GM18502 (cell line): ENCODE results near the gene LMNTD2.
"Not testable (repeated sequence)": the region's sequence is repeated elsewhere in the genome, so short reads cannot be mapped to it uniquely, and the experiment has no call there.

Source experiments
- ATAC-seq: cut with Tn5 transposase; IDR thresholded peaks from one replicate; pipeline ENCODE4 v1.9.1; 2021; ENCODE audit warnings: mild to moderate bottlenecking; ENCODE audit not compliant: unreplicated experiment, poor library complexity

LMNTD2 gene

DNA sequence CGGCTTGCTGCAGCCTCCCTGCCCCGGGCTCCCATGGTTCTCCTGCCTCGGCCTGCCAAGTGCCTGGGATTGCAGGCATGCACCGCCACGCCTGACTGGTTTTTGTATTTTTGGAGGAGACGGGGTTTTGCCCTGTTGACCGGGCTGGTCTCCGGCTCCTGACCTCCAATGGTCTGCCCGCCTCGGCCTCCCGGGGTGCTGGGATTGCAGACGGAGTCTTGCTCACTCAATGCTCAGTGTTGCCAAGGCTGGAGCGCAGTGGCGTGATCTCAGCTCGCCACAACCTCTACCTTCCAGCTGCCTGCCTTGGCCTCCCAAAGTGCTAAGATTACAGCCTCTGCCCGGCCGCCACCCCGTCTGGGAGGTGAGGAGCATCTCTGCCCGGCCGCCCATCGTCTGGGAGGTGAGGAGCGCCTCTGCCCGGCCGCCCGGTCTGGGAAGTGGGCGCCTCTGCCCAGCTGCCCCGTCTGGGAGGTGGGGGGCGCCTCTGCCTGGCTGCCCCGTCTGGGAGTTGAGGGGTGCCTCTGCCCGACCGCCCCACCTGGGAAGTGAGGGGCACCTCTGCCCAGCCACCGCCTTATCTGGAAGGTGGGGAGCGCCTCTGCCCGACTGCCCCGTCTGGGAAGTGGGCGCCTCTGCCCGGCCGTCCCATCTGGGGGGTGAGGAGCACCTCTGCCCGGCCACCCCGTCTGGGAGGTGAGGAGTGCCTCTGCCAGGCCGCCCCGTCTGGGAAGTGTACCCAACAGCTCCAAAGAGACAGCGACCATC lies 43.4 kb downstream of the LMNTD2 start:
- ATAC-seq = not testable (repeated sequence)

- ATAC-seq = no peak
Measured at GRCh38 chr11:516400-516799, 44.1 kb downstream of the LMNTD2 start.

DNA sequence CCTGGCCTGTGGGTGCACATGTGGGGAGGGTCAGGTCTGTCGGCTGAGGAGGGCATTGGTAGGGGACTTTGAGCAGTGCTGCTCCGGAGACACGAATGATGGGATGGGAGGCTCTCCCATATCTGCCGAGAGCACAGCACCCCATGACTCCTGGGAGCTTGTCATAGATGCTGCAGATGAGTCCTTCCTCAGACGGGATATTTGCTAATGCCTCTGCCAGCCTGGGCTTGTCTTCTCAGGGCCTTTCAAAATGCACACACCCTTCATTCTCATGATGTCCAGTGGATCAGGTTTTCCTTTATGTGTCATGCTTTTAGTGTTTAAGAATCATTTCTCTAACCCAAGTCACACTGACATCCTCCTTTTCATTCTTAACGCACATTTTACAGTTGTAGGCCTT lies 45.4 kb downstream of the LMNTD2 start:
- no peak for ATAC-seq

DNA sequence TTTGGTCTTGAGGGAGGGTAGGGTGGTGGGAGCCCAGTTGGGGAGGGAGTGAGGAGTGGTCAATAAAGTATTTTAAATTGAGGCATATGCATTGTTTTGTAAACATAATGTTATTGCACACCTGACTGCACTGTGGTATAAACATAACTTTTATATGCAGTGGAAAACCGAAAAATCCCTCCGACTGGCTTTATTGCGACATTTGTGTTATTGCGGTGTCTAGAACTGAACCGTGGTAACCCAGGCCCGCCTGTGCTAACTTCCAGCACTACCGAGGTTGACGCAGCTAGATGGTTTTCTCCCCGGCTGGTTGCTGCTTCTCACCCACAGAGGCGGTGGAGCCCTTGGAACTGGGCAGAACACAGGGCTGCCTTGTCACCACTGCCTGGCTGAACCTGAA lies 45.9 kb downstream of the LMNTD2 start:
- ATAC-seq = no peak

- ATAC-seq = no peak
Measured at GRCh38 chr11:512761-513595, 47.6 kb downstream of the LMNTD2 start.

DNA sequence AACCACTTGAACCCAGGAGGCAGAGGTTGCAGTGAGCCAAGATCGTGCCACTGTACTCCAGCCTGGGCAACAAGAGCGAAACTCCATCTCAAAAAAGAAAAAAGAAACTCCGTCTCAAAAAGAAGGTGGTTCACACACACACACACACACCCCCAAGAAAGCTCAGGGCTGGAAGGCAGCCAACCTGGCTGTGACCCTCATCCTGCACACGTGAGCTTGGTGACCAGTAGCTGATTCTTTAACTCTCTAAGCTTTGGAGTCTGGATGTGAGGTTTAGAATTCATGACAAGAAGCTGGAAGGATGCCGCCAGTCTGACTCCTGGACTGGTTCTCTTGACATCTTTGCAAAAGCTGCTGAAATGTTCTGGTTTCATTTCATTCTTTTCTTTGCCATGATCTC lies 51.6 kb downstream of the LMNTD2 start:
- no peak for ATAC-seq

- no peak for ATAC-seq
Measured at GRCh38 chr11:507727-508515, 52.6 kb downstream of the LMNTD2 start.

DNA sequence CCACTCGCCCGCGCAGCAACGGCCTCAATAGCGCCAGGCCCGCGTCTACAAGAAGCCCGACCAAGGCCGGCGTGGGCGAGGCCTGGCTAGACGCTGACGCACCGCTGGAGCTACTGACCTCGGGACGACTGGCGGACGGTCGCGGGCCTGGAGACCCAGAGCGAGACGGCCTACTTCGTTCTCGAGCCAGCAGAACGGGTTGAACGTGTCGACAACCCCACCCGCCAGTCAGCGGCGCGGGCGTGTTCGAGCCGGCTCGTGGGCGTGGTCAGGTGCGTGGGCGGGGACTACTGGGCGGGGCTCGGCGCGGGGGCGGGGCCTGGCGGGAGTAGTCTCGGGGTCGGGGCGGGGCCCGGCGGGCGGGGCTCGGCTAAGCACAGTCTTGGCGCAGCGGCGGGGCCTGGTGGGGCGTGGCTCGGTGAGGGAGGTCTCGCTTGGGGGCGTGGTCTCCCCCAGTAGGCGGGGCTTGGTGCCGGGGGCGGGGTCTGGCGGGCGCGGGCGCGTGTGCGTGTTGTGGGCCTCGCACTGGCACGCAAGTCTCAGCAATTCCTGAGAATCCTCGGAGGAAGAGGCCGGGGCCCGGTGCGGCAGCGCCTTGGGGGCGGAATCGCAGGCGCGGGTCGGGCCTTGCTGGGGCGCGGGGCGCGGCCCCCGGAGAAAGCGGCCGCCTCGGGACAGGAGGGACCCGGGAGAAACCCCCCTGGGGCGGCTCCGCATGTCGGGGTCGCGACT lies 53.4 kb downstream of the LMNTD2 start, which contains the start of gene RNH1:
Gene RNH1, minus strand, starts transcription at position 248 of the 732 bp plus-strand sequence. CDS start 5,080 bp downstream, outside the sequence.
- ATAC-seq = peak; percentile 44

DNA sequence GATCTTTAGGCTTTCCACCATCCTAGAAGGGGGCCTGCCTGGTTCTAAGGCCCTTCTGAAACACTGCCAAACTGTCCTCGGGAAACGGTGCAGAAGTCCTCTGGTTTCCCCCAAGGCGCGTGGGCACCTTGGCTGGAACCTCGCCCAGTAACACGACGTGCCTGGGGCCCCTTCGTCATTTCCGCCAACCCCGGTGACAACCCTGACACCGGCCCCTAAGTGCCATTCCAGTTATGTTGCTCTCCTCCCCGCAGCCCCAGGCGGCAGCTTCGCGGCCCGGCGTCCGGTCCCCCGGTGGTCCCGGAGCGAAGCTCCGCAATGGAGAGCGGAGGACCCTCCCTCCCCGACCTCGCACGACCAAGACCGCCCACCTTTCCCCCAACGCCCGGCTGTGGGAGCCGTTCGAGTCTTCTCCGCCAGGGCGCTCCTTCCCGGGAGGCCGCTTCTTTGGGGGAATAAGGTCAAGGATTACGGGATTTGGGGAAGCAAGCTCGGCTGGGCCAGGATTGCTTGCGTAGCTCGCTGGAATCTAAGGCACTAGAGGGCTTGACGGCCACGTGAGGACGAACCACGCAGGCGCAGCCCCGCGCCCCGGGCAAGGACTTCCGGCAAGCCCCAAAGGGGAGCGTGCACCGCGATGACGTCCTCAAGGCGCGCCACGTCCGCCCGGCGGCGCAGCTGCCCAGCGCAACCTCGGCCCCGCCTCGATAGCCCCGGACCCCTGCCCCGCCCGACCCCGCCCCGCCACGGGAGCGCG lies 54.1 kb downstream of the LMNTD2 start:
- ATAC-seq = peak; percentile 67

- ATAC-seq = no peak
Measured at GRCh38 chr11:504994-505344, 55.6 kb downstream of the LMNTD2 start.
